H9 (cell line): ENCODE data around the gene PRR9. TPM values are rescaled to one million over a fixed set of nuclear protein-coding genes. Genes with fewer than 3 reads are reported as not detected.
"Not testable (repeated sequence)": the region's sequence is repeated elsewhere in the genome, so short reads cannot be mapped to it uniquely, and the experiment has no call there.

Experiments
- DNase-seq: peaks from one replicate; pipeline ENCODE4 v3.0.0-alpha.2; 2017
- H2AFZ ChIP-seq: one replicate; pipeline ENCODE4 v1.6.1; 2013; ENCODE audit warnings: mild to moderate bottlenecking, low read length, control low read depth, moderate library complexity
- H2AK5ac ChIP-seq: 2 replicates; pipeline ENCODE4 v1.6.1; 2013; ENCODE audit warnings: low read length, control low read depth, mixed read lengths; ENCODE audit not compliant: insufficient read length
- H2BK120ac ChIP-seq: one replicate; pipeline ENCODE4 v1.6.1; 2013; ENCODE audit warnings: low read depth, mild to moderate bottlenecking, low read length, control low read depth, inconsistent platforms; ENCODE audit not compliant: poor library complexity, severe bottlenecking
- H2BK12ac ChIP-seq: 2 replicates; pipeline ENCODE4 v1.6.1; 2013; ENCODE audit warnings: low read length, control low read depth, mixed read lengths, low read depth; ENCODE audit not compliant: insufficient read length
- H2BK15ac ChIP-seq: 2 replicates; pipeline ENCODE4 v1.6.1; 2013; ENCODE audit warnings: low read depth, low read length, control low read depth
- H2BK20ac ChIP-seq: one replicate; pipeline ENCODE4 v1.6.1; 2013; ENCODE audit warnings: low read depth, mild to moderate bottlenecking, low read length, control low read depth, inconsistent platforms; ENCODE audit not compliant: poor library complexity, severe bottlenecking
- H2BK5ac ChIP-seq: 2 replicates; pipeline ENCODE4 v1.6.1; 2013; ENCODE audit warnings: low read length, control low read depth, mixed read lengths; ENCODE audit not compliant: insufficient read length
- H3K14ac ChIP-seq: 2 replicates; pipeline ENCODE4 v1.6.1; 2013; ENCODE audit warnings: low read length, control low read depth; ENCODE audit not compliant: insufficient read depth
- H3K18ac ChIP-seq: 2 replicates; pipeline ENCODE4 v1.6.1; 2013; ENCODE audit warnings: low read depth, mild to moderate bottlenecking, mixed read lengths, low read length, control low read depth; ENCODE audit not compliant: insufficient read length
- H3K23ac ChIP-seq: 2 replicates; pipeline ENCODE4 v1.6.1; 2013; ENCODE audit warnings: low read length, control low read depth, mixed read lengths, low read depth; ENCODE audit not compliant: insufficient read length
- H3K23me2 ChIP-seq: 2 replicates; pipeline ENCODE4 v1.6.1; 2013; ENCODE audit warnings: low read depth, mild to moderate bottlenecking, mixed read lengths, low read length, control low read depth; ENCODE audit not compliant: insufficient read length, poor library complexity, severe bottlenecking
- H3K27ac ChIP-seq: 2 replicates; pipeline ENCODE4 v1.5.1; 2013; ENCODE audit warnings: low read length, control low read depth, mixed read lengths, low read depth; ENCODE audit not compliant: insufficient read length
- H3K27me3 ChIP-seq: 2 replicates; pipeline ENCODE4 v1.6.1; 2013; ENCODE audit warnings: low read length, control low read depth, inconsistent platforms; ENCODE audit not compliant: insufficient read depth
- H3K4ac ChIP-seq: 2 replicates; pipeline ENCODE4 v1.6.1; 2013; ENCODE audit warnings: low read depth, mild to moderate bottlenecking, control low read depth, inconsistent platforms, low read length, moderate library complexity
- H3K4me1 ChIP-seq: 2 replicates; pipeline ENCODE4 v1.6.1; 2013; ENCODE audit warnings: low read length, control low read depth, inconsistent platforms; ENCODE audit not compliant: insufficient read depth
- H3K4me2 ChIP-seq: 2 replicates; pipeline ENCODE4 v1.6.1; 2013; ENCODE audit warnings: low read length, control low read depth, mixed read lengths; ENCODE audit not compliant: insufficient read length, insufficient read depth
- H3K56ac ChIP-seq: 2 replicates; pipeline ENCODE4 v1.6.1; 2013; ENCODE audit warnings: low read depth, mild to moderate bottlenecking, mixed read lengths, low read length, control low read depth; ENCODE audit not compliant: insufficient read length
- H3K79me1 ChIP-seq: 2 replicates; pipeline ENCODE4 v1.6.1; 2013; ENCODE audit warnings: low read depth, mild to moderate bottlenecking, moderate library complexity, low read length, control low read depth, inconsistent platforms; ENCODE audit not compliant: insufficient read depth, poor library complexity, severe bottlenecking
- H3K79me2 ChIP-seq: 2 replicates; pipeline ENCODE4 v1.6.1; 2013; ENCODE audit warnings: low read length, control low read depth, inconsistent platforms; ENCODE audit not compliant: insufficient read depth
- H3K9ac ChIP-seq: 2 replicates; pipeline ENCODE4 v1.6.1; 2013; ENCODE audit warnings: low read length, control low read depth, mixed read lengths; ENCODE audit not compliant: insufficient read length; ENCODE audit errors: extremely low read depth
- H3K9me3 ChIP-seq: one replicate; pipeline ENCODE4 v1.6.1; 2013; ENCODE audit warnings: low read depth, low read length, inconsistent platforms; ENCODE audit not compliant: control insufficient read depth
- H3T11ph ChIP-seq: one replicate; pipeline ENCODE4 v1.6.1; 2013; ENCODE audit warnings: mild to moderate bottlenecking, low read length, control low read depth, inconsistent platforms
- H4K20me1 ChIP-seq: one replicate; pipeline ENCODE4 v1.6.1; 2013; ENCODE audit not compliant: control insufficient read depth, insufficient read length, insufficient read depth
- H4K5ac ChIP-seq: 2 replicates; pipeline ENCODE4 v1.6.1; 2013; ENCODE audit warnings: low read depth, mild to moderate bottlenecking, mixed read lengths, low read length, control low read depth; ENCODE audit not compliant: insufficient read length
- H4K8ac ChIP-seq: replicated peaks from 2 replicates; pipeline ENCODE4 v1.6.1; 2013; ENCODE audit warnings: low read length, control low read depth, mixed read lengths, low read depth; ENCODE audit not compliant: insufficient read length
- H4K91ac ChIP-seq: 2 replicates; pipeline ENCODE4 v1.6.1; 2013; ENCODE audit warnings: low read depth, mild to moderate bottlenecking, moderate library complexity, mixed read lengths, low read length, control low read depth; ENCODE audit not compliant: insufficient read length
- H3K27ac Mint-ChIP-seq, 3 experiments: 2 replicates in 2 of 3; 3 replicates in 1 of 3; pipeline ENCODE4 v1.8.0; 2020 to 2021; ENCODE audit warnings: mixed read lengths in 3 of 3, mild to moderate bottlenecking in 1 of 3, moderate library complexity in 1 of 3
- H3K27me3 Mint-ChIP-seq: 2 replicates; pipeline ENCODE4 v1.8.0; 2021; ENCODE audit warnings: low read depth, mild to moderate bottlenecking, moderate library complexity, mixed read lengths
- H3K36me3 Mint-ChIP-seq, 3 experiments: 2 replicates in 2 of 3; 3 replicates in 1 of 3; pipeline ENCODE4 v1.8.0; 2020 to 2021; ENCODE audit warnings: low read depth in 3 of 3, mixed read lengths in 3 of 3; ENCODE audit not compliant: insufficient read depth in 1 of 3
- H3K4me1 Mint-ChIP-seq, 2 experiments: 2 replicates each; pipeline ENCODE4 v1.8.0; 2020; ENCODE audit warnings: mixed read lengths in 2 of 2
- H3K4me3 Mint-ChIP-seq, 2 experiments: 2 replicates in 1 of 2; 3 replicates in 1 of 2; pipeline ENCODE4 v1.8.0; 2020 to 2021; ENCODE audit warnings: mild to moderate bottlenecking in 2 of 2, mixed read lengths in 2 of 2, moderate library complexity in 1 of 2
- H3K9me3 Mint-ChIP-seq, 2 experiments: 2 replicates in 1 of 2; 3 replicates in 1 of 2; pipeline ENCODE4 v1.8.0; 2020; ENCODE audit warnings: mild to moderate bottlenecking in 2 of 2, mixed read lengths in 2 of 2, moderate library complexity in 1 of 2
- WGBS: extraction: QIAGEN DNeasy Blood & Tissue Kit; methylation state at CpG from one replicate; pipeline ENCODE4 v1.1.7; 2013; ENCODE audit warnings: missing lambda C conversion rate, low lambda C conversion rate, mixed read lengths; ENCODE audit not compliant: insufficient read length; ENCODE audit errors: extremely low coverage; 5-methylcytosine and 5-hydroxymethylcytosine counted together
- total RNA-seq: library from RNA; stranded (reverse); gene quantifications from 2 replicates; pipeline ENCODE4 v1.2.1, GENCODE V29; 2021
- TF ChIP-seq, protein P1 (sequence below): fragments of 200-600 bp; sonication (generic); conservative IDR thresholded peaks from 3 replicates; pipeline ENCODE4 v1.8.0; 2021; ENCODE audit warnings: antibody characterized with exemption, mild to moderate bottlenecking

PRR9 gene
- total RNA-seq, 1 experiment from 2014 or later, result not detected

DNA sequence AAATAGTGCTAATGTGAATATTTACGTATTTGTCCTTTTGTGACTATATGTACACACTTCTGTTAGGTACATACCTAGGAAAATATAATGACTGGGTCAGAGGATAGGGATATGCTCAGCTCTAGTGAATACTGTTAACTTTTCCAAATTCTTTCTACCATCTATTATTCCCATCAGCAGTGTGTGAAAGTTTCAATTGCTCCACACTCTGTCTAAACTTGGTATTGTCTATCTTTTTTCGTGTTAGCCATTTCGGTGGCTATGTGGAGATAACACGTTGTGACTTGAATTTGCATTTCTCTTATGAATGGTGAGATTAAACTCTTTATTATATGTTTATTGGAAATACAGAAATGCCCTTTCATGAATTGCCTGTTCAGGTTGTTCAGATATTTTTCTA, 36.8 kb upstream of the PRR9 start:
- no peak for DNase-seq
- Histone ChIP-seq H3K14ac (no peak overlapping the region), H4K5ac (no peak overlapping the region)

DNA sequence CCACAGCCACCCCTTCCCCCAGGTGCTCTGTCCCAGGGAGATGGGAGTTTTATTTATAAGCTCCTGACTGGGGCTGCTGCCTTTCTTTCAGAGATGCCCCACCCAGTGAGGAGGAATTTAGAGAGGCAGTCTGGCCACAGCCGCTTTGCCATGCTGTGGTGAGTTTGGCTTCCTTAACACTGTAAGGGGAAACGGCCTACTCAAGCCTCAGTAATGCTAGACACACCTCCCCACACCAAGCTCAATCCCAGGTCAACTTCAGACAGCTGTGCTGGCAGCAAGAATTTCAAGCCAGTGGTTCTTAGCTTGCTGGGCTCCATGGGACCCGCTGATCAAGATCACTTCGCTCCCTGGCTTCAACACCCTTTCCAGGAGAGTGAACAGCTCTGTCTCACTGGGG, 29.1 kb upstream of the PRR9 start:
- WGBS, result no CpG with 5 or more reads among the region's 4 CpGs
- H2BK120ac ChIP-seq, H3K36me3 Mint-ChIP-seq, H4K20me1 ChIP-seq, H3K4me1 ChIP-seq, H4K91ac ChIP-seq, H3K4ac ChIP-seq, H3K14ac ChIP-seq, H2BK5ac ChIP-seq, H3K4me3 Mint-ChIP-seq, H2AK5ac ChIP-seq, H3K79me1 ChIP-seq, H3K27me3 Mint-ChIP-seq, H3K23ac ChIP-seq, H2BK15ac ChIP-seq, H3K27me3 ChIP-seq, DNase-seq, H4K5ac ChIP-seq, H2AFZ ChIP-seq, H3K79me2 ChIP-seq, H2BK12ac ChIP-seq, H3K4me2 ChIP-seq, H3K18ac ChIP-seq, H3T11ph ChIP-seq, H3K27ac ChIP-seq, H3K9me3 ChIP-seq, H4K8ac ChIP-seq, H3K27ac Mint-ChIP-seq, H3K56ac ChIP-seq, H3K23me2 ChIP-seq, H2BK20ac ChIP-seq, H3K9ac ChIP-seq: not testable (repeated sequence)
- Mint-ChIP-seq H3K4me1 (peaks cover 4 to 17% of the 10 kb centered on the region in 2 experiments), H3K9me3 (peaks cover 23 to 30% of the 10 kb centered on the region in 2 experiments)

More for the DNA sequence above, 36.8 kb upstream of the PRR9 start:
- no peak overlapping the region for H2BK12ac ChIP-seq
- no peak overlapping the region for H3K56ac ChIP-seq
- no peak overlapping the region for H3K9ac ChIP-seq
- no peaks in the 10 kb centered on the region for H3K79me1 ChIP-seq
- Mint-ChIP-seq H3K27me3 (no peaks in the 10 kb centered on the region), H3K9me3 (peaks cover 14 to 19% of the 10 kb centered on the region in 2 experiments), H3K4me1 (no peaks in the 10 kb centered on the region), H3K4me3 (no peak overlapping the region), H3K27ac (no peak overlapping the region), H3K36me3 (no peaks in the 10 kb centered on the region)
- no peak overlapping the region for H3K18ac ChIP-seq
- H4K91ac ChIP-seq, result no peak overlapping the region
- no peaks in the 10 kb centered on the region for H3K4me1 ChIP-seq
- TF ChIP-seq, protein P1, sequence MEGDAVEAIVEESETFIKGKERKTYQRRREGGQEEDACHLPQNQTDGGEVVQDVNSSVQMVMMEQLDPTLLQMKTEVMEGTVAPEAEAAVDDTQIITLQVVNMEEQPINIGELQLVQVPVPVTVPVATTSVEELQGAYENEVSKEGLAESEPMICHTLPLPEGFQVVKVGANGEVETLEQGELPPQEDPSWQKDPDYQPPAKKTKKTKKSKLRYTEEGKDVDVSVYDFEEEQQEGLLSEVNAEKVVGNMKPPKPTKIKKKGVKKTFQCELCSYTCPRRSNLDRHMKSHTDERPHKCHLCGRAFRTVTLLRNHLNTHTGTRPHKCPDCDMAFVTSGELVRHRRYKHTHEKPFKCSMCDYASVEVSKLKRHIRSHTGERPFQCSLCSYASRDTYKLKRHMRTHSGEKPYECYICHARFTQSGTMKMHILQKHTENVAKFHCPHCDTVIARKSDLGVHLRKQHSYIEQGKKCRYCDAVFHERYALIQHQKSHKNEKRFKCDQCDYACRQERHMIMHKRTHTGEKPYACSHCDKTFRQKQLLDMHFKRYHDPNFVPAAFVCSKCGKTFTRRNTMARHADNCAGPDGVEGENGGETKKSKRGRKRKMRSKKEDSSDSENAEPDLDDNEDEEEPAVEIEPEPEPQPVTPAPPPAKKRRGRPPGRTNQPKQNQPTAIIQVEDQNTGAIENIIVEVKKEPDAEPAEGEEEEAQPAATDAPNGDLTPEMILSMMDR, result peak; percentile 19; the same call in 1 of the 3 replicates
- WGBS, result no CpG with 5 or more reads among the region's 4 CpGs
- H3K9me3 ChIP-seq, result no peaks in the 10 kb centered on the region
- no peak overlapping the region for H3T11ph ChIP-seq
- no peak overlapping the region for H2BK120ac ChIP-seq
- no peaks in the 10 kb centered on the region for H3K23me2 ChIP-seq
- H3K4me2 ChIP-seq, result no peak overlapping the region
- no peak overlapping the region for H4K8ac ChIP-seq
- H2AFZ ChIP-seq, result no peak overlapping the region
- no peak overlapping the region for H2BK5ac ChIP-seq
- H2BK20ac ChIP-seq, result no peak overlapping the region
- no peaks in the 10 kb centered on the region for H3K79me2 ChIP-seq
- H3K27me3 ChIP-seq, result no peaks in the 10 kb centered on the region
- H3K4ac ChIP-seq, result no peak overlapping the region
- H3K23ac ChIP-seq, result no peak overlapping the region
- H3K27ac ChIP-seq, result no peak overlapping the region
- H4K20me1 ChIP-seq, result no peaks in the 10 kb centered on the region
- no peak overlapping the region for H2BK15ac ChIP-seq
- H2AK5ac ChIP-seq, result no peak overlapping the region
